GM21526 (cell line): Measurements from ENCODE around the gene EFCAB13.

Experiments
- ATAC-seq: cut with Tn5 transposase; IDR thresholded peaks from one replicate; pipeline ENCODE4 v1.9.1; 2021; ENCODE audit warnings: moderate library complexity; ENCODE audit not compliant: unreplicated experiment, low FRiP score

EFCAB13 gene

GRCh38 chr17:47291242-47291873, 32.4 kb upstream of the EFCAB13 start:
- ATAC-seq: no peak

GRCh38 chr17:47292206-47292605, 31.5 kb upstream of the EFCAB13 start:
- ATAC-seq: no peak

- no peak for ATAC-seq
Measured at GRCh38 chr17:47295037-47295873, 28.5 kb upstream of the EFCAB13 start.

- no peak for ATAC-seq
Measured at GRCh38 chr17:47295874-47296255, 27.9 kb upstream of the EFCAB13 start.

GRCh38 chr17:47297661-47298400, 25.9 kb upstream of the EFCAB13 start:
- no peak for ATAC-seq

GRCh38 chr17:47298712-47299111, 25.0 kb upstream of the EFCAB13 start:
- no peak for ATAC-seq

GRCh38 chr17:47299239-47299910, 24.4 kb upstream of the EFCAB13 start:
- no peak for ATAC-seq

- ATAC-seq: no peak
Measured at GRCh38 chr17:47300718-47301117, 23.0 kb upstream of the EFCAB13 start.

- ATAC-seq: no peak
Measured at GRCh38 chr17:47301161-47301560, 22.6 kb upstream of the EFCAB13 start.

GRCh38 chr17:47301831-47302230, 21.9 kb upstream of the EFCAB13 start:
- no peak for ATAC-seq

GRCh38 chr17:47304186-47304585, 19.6 kb upstream of the EFCAB13 start:
- no peak for ATAC-seq

- no peak for ATAC-seq
Measured at GRCh38 chr17:47305302-47305923, 18.3 kb upstream of the EFCAB13 start.

GRCh38 chr17:47310186-47310733, 13.5 kb upstream of the EFCAB13 start:
- no peak for ATAC-seq

- no peak for ATAC-seq
Measured at GRCh38 chr17:47311420-47311819, 12.3 kb upstream of the EFCAB13 start.

- ATAC-seq: no peak
Measured at GRCh38 chr17:47315451-47316266, 8.1 kb upstream of the EFCAB13 start.

- ATAC-seq: no peak
Measured at GRCh38 chr17:47316311-47316710, 7.4 kb upstream of the EFCAB13 start.

GRCh38 chr17:47317119-47317518, 6.6 kb upstream of the EFCAB13 start:
- ATAC-seq: no peak

GRCh38 chr17:47318197-47318918, 5.4 kb upstream of the EFCAB13 start:
- ATAC-seq: no peak
